Astrocyte of the spinal cord (primary cell): ENCODE results near the gene GIMAP1.

ENCODE experiments used
- DNase-seq: peaks from one replicate; pipeline ENCODE4 v3.0.0; 2011; ENCODE audit warnings: low read depth, low spot score
- H3K4me3 ChIP-seq: 2 replicates; pipeline ENCODE4 v1.5.1; 2011; ENCODE audit warnings: low read depth, mild to moderate bottlenecking, low read length, moderate library complexity
- in situ Hi-C: cut with HindIII; loops from 2 replicates; pipeline ENCODE4 v1.10.0; 2017; ENCODE audit warnings: low sequenced_read_pairs
- TF ChIP-seq, protein P1 (sequence below): IDR thresholded peaks from 2 replicates; pipeline ENCODE4 v1.5.1; 2012; ENCODE audit warnings: low read depth, mild to moderate bottlenecking, low read length, inconsistent platforms

Gene GIMAP1

DNA sequence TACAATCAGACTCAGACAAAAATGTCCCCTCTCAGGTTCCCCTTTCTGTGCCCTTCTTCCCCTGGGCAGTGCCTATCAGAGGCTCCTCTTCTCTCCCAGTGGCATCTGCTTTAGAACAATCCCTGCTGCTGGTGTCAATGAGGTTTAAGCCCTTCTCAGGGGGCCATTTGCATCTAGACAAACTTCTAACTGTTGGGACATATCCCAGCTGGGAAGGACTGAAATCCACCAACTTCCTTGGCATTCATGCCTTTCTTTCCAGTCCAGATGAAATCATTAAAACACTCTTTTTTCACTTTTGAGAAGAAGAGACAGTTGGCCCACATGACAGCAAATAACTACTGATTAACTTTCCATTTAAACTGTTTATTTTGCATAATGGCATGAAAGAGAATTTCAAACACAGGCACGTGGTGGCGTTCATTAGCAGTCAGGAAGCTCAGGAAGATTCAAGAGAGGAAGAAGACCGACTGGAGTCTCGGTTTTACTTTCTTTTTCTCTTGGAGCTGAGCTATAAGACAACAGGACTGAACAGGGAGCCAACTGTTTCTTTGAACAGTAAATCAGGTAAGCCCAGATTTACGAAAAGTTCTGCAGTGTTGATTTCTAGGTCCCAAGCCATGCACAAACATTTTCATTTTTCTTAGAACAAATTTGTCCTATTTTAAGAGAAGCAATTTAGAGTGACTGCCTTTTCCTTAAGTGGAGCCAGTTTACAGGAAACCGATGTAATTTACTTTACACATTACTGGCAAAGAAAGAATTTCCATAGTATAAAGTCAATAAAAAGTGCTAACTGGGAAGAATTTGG, 31.0 kb upstream of the GIMAP1 start, which contains the start of gene GIMAP2:
TSS of gene GIMAP2 (plus strand) at position 488 of the 811 bp plus-strand sequence. CDS start 1,354 bp downstream, outside the sequence.
- TF ChIP-seq, protein P1, sequence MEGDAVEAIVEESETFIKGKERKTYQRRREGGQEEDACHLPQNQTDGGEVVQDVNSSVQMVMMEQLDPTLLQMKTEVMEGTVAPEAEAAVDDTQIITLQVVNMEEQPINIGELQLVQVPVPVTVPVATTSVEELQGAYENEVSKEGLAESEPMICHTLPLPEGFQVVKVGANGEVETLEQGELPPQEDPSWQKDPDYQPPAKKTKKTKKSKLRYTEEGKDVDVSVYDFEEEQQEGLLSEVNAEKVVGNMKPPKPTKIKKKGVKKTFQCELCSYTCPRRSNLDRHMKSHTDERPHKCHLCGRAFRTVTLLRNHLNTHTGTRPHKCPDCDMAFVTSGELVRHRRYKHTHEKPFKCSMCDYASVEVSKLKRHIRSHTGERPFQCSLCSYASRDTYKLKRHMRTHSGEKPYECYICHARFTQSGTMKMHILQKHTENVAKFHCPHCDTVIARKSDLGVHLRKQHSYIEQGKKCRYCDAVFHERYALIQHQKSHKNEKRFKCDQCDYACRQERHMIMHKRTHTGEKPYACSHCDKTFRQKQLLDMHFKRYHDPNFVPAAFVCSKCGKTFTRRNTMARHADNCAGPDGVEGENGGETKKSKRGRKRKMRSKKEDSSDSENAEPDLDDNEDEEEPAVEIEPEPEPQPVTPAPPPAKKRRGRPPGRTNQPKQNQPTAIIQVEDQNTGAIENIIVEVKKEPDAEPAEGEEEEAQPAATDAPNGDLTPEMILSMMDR = no peak
- peak within 1 kb of the TSS; percentile 27 for H3K4me3 ChIP-seq
- in situ Hi-C loops = no loop called here
- peak; percentile 30 for DNase-seq

DNA sequence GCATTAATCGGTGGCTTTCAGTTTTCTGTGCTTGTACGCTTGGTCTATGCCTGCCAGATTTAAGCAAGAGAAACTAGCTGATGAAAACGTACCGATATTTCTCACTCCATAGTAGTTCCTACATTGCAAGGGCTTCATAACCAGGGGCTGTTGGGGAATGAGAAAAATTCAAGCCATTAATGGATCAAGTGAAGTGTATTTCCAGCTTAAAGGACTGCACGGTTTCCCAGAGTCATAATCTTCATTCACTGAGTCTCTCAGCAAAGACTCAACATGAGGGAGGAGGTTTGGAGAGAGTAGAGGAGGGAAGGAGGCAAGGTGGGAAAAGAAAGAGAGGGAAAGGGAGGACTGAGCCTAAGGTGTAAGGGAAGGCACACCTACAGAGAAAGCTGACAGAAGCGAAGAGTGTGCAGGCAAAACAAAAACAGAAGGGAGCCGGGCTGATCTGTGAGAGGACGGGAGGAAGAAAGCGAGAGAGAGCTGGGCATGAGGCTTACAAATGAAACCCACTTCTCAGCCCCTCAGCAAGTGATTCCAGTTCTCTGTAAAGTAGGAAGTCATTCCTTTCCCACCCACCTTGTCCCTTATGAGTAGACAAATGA, 30.3 kb upstream of the GIMAP1 start:
- TF ChIP-seq, protein P1 = no peak
- peak overlapping the region; percentile 27 for H3K4me3 ChIP-seq
- no peak for DNase-seq
- in situ Hi-C loops = no loop called here

DNA sequence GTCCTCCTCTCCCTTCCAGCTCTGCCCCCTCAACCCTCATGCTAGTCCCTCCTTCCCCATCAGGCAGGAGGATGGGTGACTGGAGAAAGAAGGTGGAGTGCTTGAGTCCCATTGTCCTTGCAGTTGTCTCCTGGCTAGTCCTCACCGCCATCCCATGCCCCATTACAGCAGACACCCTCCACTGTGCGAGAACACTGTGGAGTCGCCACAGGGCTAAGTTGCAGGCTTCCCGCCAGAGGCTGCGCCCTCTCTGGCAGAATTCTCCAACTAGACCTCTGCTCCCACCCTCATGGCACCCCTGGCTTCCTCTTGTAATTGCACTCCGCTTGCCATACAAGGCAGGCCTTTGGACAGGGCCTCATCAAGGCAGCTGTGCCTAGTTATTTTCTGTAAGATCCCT, 27.8 kb upstream of the GIMAP1 start:
- in situ Hi-C loops = no loop called here
- TF ChIP-seq, protein P1 = no peak
- H3K4me3 ChIP-seq = no peak overlapping the region
- no peak for DNase-seq

DNA sequence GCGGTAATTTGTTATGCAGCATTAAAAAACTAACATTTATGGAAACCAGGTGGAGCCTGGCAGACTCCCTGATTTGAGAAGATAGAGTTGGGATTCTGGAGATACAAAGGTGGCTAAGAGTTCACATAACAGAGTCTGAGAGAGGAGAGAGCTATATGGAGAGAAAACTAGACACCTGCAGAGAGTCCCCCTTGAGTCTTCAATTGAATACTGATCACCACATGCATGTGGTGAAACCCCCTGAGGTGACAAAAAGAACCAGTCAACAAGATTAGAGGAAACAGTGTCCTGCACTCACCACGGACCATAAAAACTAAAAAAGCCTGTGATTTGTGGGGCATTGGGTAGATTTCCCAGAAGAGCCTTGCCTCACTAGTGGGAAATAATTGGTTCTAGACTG, 20.8 kb upstream of the GIMAP1 start:
- TF ChIP-seq, protein P1 = no peak
- in situ Hi-C loops = no loop called here
- H3K4me3 ChIP-seq = no peak overlapping the region
- no peak for DNase-seq

DNA sequence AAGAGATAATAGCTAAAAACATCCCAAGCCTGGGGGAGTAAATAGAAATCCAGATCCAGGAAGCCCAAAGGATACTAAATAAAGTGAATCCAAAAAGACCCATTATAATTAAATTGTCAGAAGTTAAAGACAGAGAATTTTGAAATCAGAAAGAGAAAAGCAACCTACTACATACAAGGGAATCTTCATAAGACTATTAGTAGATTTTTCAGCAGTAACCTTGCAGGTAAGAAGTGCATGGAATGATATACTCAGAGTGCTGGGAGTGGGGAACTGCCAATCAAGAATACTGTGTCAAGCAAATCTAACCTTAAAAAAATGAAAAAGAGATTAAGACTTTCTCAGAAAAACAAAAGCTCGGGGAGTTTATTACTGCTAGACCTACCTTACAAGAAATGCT, 13.2 kb upstream of the GIMAP1 start:
- TF ChIP-seq, protein P1 = no peak
- in situ Hi-C loops = no loop called here
- no peak for DNase-seq
- no peak overlapping the region for H3K4me3 ChIP-seq

DNA sequence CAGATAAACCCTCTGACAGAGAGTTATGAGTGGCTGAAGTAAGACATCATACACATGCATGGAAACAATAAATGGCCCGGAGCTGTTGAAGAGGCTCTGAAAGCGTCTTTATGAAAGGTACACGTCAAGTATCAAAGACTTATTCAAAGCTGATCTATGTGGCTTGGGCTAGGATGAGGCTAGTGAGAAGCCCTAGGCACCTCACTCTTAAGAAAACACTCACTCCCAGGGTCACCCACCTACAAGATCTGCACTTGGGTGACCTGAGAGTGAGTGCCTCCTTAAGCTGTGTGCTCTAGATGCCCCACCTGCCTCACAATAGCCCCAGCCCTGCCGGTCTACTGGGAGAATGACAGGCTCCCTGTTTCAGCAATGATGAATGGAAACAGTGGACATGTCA, 1.1 kb upstream of the GIMAP1 start:
- TF ChIP-seq, protein P1 = no peak
- in situ Hi-C loops = no loop called here
- no peak overlapping the region for H3K4me3 ChIP-seq
- DNase-seq = no peak
